Measurements from ENCODE around the gene DCBLD2. TPM values are rescaled to one million over a fixed set of nuclear protein-coding genes. Genes with fewer than 3 reads are reported as not detected.

Gene DCBLD2
- total RNA-seq, 1 experiment from 2014 or later = 48.0 TPM

DNA sequence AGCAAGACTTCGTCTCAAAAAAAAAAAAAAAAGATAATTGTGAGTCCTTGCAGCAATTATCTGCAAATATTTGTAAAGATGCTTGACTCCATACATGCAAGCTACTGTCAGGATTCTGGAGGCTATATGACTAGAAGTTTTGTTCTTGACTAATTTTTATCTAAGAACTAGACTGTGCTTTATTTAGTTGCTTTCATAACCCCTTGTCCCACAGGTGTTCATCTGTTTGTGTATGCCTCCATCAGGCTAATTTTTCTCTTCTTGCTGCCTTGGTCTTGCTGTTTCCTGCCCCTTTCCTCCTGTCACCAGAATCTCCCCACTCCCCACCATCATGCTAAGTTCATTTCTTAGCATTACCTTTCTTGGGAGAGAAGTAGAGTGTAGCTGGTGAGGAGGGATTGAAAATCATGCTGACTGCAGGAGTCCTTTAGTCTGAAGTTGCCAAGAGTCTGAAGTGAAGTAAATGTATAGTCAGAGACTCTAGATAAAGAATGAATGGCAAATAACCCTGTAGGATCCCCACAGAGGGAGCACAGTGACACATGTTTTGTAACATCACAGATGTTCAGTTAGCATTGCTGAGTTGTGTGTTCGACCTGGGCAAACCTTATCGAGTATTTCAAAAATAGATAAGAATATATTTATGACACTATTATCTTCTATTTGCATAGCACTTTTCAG lies 125.9 kb downstream of the DCBLD2 start:
- Mint-ChIP-seq H3K36me3 (ENCODE audit: insufficient read depth in 1 of 3, low read depth in 3 of 3) (no peaks in the 10 kb centered on the region), H3K27ac (no peak overlapping the region), H3K4me3 (no peak overlapping the region), H3K9me3 (no peaks in the 10 kb centered on the region), H3K4me1 (no peaks in the 10 kb centered on the region), H3K27me3 (ENCODE audit: low read depth) (no peaks in the 10 kb centered on the region)
- Histone ChIP-seq H3K4ac (ENCODE audit: low read depth, low read length) (no peak overlapping the region), H3K23ac (ENCODE audit: insufficient read length, low read depth, low read length) (no peak overlapping the region), H4K91ac (ENCODE audit: insufficient read length, low read depth, low read length) (no peak overlapping the region), H3K27me3 (ENCODE audit: insufficient read depth, low read length) (no peaks in the 10 kb centered on the region), H3K4me2 (ENCODE audit: insufficient read depth, insufficient read length, low read length) (no peak overlapping the region), H3T11ph (ENCODE audit: low read length) (no peak overlapping the region), H2BK20ac (ENCODE audit: low read depth, low read length, poor library complexity, severe bottlenecking) (no peak overlapping the region), H4K20me1 (ENCODE audit: control insufficient read depth, insufficient read depth, insufficient read length) (no peaks in the 10 kb centered on the region), H3K56ac (ENCODE audit: insufficient read length, low read depth, low read length) (no peak overlapping the region), H3K79me1 (ENCODE audit: insufficient read depth, low read depth, low read length, poor library complexity, severe bottlenecking) (no peaks in the 10 kb centered on the region), H2BK5ac (ENCODE audit: insufficient read length, low read length) (no peak overlapping the region), H4K8ac (replicated peaks; ENCODE audit: insufficient read length, low read depth, low read length) (no peak overlapping the region), H3K4me1 (ENCODE audit: insufficient read depth, low read length) (no peaks in the 10 kb centered on the region; the same call in 1 of the 2 replicates), H3K27ac (ENCODE audit: insufficient read length, low read depth, low read length) (no peak overlapping the region), H2BK120ac (ENCODE audit: low read depth, low read length, poor library complexity, severe bottlenecking) (no peak overlapping the region), H2BK12ac (ENCODE audit: insufficient read length, low read depth, low read length) (no peak overlapping the region), H2AFZ (ENCODE audit: low read length) (no peak overlapping the region), H3K18ac (ENCODE audit: insufficient read length, low read depth, low read length) (no peak overlapping the region), H2BK15ac (ENCODE audit: low read depth, low read length) (no peak overlapping the region), H3K79me2 (ENCODE audit: insufficient read depth, low read length) (no peaks in the 10 kb centered on the region), H2AK5ac (ENCODE audit: insufficient read length, low read length) (no peak overlapping the region), H4K5ac (ENCODE audit: insufficient read length, low read depth, low read length) (no peak overlapping the region), H3K23me2 (ENCODE audit: insufficient read length, low read depth, low read length, poor library complexity, severe bottlenecking) (no peaks in the 10 kb centered on the region), H3K9me3 (ENCODE audit: control insufficient read depth, low read depth, low read length) (no peaks in the 10 kb centered on the region), H3K14ac (ENCODE audit: insufficient read depth, low read length) (no peak overlapping the region), H3K9ac (ENCODE audit: extremely low read depth, insufficient read length, low read length) (no peak overlapping the region)
- TF ChIP-seq, protein P1, sequence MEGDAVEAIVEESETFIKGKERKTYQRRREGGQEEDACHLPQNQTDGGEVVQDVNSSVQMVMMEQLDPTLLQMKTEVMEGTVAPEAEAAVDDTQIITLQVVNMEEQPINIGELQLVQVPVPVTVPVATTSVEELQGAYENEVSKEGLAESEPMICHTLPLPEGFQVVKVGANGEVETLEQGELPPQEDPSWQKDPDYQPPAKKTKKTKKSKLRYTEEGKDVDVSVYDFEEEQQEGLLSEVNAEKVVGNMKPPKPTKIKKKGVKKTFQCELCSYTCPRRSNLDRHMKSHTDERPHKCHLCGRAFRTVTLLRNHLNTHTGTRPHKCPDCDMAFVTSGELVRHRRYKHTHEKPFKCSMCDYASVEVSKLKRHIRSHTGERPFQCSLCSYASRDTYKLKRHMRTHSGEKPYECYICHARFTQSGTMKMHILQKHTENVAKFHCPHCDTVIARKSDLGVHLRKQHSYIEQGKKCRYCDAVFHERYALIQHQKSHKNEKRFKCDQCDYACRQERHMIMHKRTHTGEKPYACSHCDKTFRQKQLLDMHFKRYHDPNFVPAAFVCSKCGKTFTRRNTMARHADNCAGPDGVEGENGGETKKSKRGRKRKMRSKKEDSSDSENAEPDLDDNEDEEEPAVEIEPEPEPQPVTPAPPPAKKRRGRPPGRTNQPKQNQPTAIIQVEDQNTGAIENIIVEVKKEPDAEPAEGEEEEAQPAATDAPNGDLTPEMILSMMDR (conservative IDR thresholded peaks at IDR 0.05) = no peak
- WGBS (ENCODE audit: extremely low coverage, insufficient read length, low lambda C conversion rate) = no CpG with 5 or more reads among the region's 3 CpGs
- DNase-seq = no peak
